Osteoblast (primary cell): Measurements from ENCODE around the gene RIN3. TPM values are rescaled to one million over a fixed set of nuclear protein-coding genes. Genes with fewer than 3 reads are reported as not detected.

Experiments used
- DNase-seq: peaks from one replicate; pipeline ENCODE4 v3.0.0; 2011; ENCODE audit warnings: low spot score, mixed read lengths; ENCODE audit not compliant: insufficient read length; ENCODE audit errors: missing footprints
- H2AFZ ChIP-seq: 2 replicates; pipeline ENCODE4 v1.6.0; 2011; ENCODE audit warnings: mild to moderate bottlenecking, low read length
- H3K27ac ChIP-seq: 2 replicates; pipeline ENCODE4 v1.5.1; 2011; ENCODE audit warnings: mild to moderate bottlenecking, low read depth, low read length, moderate library complexity
- H3K27me3 ChIP-seq: 2 replicates; pipeline ENCODE4 v1.6.0; 2012; ENCODE audit warnings: mild to moderate bottlenecking, control low read depth, inconsistent platforms, low read length, moderate library complexity; ENCODE audit not compliant: insufficient read depth
- H3K36me3 ChIP-seq: 2 replicates; pipeline ENCODE4 v1.5.1; 2011; ENCODE audit warnings: mild to moderate bottlenecking, low read length, control low read depth, moderate library complexity; ENCODE audit not compliant: insufficient read depth
- H3K4me1 ChIP-seq: 2 replicates; pipeline ENCODE4 v1.5.1; 2011; ENCODE audit warnings: mild to moderate bottlenecking, low read length, control low read depth, moderate library complexity; ENCODE audit not compliant: insufficient read depth
- H3K4me2 ChIP-seq: 2 replicates; pipeline ENCODE4 v1.6.0; 2011; ENCODE audit warnings: mild to moderate bottlenecking, low read length; ENCODE audit not compliant: insufficient read depth
- H3K4me3 ChIP-seq: fragments of 200-600 bp; sonication (generic); 3 replicates; pipeline ENCODE4 v1.5.1; 2012; ENCODE audit warnings: mild to moderate bottlenecking, low read length, inconsistent platforms; ENCODE audit not compliant: insufficient read depth
- H3K79me2 ChIP-seq: 2 replicates; pipeline ENCODE4 v1.6.0; 2012; ENCODE audit warnings: mild to moderate bottlenecking, low read length, control low read depth, inconsistent platforms; ENCODE audit not compliant: insufficient read depth
- H3K9me3 ChIP-seq: 2 replicates; pipeline ENCODE4 v1.5.1; 2011; ENCODE audit warnings: low read depth, low read length, control low read depth
- H4K20me1 ChIP-seq: 2 replicates; pipeline ENCODE4 v1.6.0; 2012; ENCODE audit warnings: mild to moderate bottlenecking, low read length, control low read depth; ENCODE audit not compliant: insufficient read depth
- total RNA-seq: library from RNA; depleted of rRNA; stranded (reverse); fragments of >200 nt; gene quantifications from 2 replicates; pipeline ENCODE4 v1.2.3, GENCODE V29; 2012
- TF ChIP-seq, protein P1 (sequence below): IDR thresholded peaks from 2 replicates; pipeline ENCODE4 v1.5.1; 2011; ENCODE audit warnings: mild to moderate bottlenecking, low read depth, low read length, moderate library complexity; ENCODE audit errors: extremely low read depth

The RIN3 gene
- total RNA-seq, 1 donor, result 7.6 TPM

- peak; percentile 75 for DNase-seq
- no peaks in the 10 kb centered on the region for H3K36me3 ChIP-seq
- H3K27me3 ChIP-seq, result no peaks in the 10 kb centered on the region
- H2AFZ ChIP-seq, result no peak overlapping the region
- TF ChIP-seq, protein P1, sequence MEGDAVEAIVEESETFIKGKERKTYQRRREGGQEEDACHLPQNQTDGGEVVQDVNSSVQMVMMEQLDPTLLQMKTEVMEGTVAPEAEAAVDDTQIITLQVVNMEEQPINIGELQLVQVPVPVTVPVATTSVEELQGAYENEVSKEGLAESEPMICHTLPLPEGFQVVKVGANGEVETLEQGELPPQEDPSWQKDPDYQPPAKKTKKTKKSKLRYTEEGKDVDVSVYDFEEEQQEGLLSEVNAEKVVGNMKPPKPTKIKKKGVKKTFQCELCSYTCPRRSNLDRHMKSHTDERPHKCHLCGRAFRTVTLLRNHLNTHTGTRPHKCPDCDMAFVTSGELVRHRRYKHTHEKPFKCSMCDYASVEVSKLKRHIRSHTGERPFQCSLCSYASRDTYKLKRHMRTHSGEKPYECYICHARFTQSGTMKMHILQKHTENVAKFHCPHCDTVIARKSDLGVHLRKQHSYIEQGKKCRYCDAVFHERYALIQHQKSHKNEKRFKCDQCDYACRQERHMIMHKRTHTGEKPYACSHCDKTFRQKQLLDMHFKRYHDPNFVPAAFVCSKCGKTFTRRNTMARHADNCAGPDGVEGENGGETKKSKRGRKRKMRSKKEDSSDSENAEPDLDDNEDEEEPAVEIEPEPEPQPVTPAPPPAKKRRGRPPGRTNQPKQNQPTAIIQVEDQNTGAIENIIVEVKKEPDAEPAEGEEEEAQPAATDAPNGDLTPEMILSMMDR, result no peak
- peaks cover 7% of the 10 kb centered on the region for H3K4me1 ChIP-seq
- H3K27ac ChIP-seq, result no peak overlapping the region
- peaks cover 88% of the 10 kb centered on the region for H3K79me2 ChIP-seq
- no peak overlapping the region for H3K4me3 ChIP-seq
- H3K9me3 ChIP-seq, result no peaks in the 10 kb centered on the region
- H4K20me1 ChIP-seq, result peaks cover 74% of the 10 kb centered on the region
- no peak overlapping the region for H3K4me2 ChIP-seq
Measured at GRCh38 chr14:92519246-92520101, 5.9 kb downstream of the RIN3 start.

DNA sequence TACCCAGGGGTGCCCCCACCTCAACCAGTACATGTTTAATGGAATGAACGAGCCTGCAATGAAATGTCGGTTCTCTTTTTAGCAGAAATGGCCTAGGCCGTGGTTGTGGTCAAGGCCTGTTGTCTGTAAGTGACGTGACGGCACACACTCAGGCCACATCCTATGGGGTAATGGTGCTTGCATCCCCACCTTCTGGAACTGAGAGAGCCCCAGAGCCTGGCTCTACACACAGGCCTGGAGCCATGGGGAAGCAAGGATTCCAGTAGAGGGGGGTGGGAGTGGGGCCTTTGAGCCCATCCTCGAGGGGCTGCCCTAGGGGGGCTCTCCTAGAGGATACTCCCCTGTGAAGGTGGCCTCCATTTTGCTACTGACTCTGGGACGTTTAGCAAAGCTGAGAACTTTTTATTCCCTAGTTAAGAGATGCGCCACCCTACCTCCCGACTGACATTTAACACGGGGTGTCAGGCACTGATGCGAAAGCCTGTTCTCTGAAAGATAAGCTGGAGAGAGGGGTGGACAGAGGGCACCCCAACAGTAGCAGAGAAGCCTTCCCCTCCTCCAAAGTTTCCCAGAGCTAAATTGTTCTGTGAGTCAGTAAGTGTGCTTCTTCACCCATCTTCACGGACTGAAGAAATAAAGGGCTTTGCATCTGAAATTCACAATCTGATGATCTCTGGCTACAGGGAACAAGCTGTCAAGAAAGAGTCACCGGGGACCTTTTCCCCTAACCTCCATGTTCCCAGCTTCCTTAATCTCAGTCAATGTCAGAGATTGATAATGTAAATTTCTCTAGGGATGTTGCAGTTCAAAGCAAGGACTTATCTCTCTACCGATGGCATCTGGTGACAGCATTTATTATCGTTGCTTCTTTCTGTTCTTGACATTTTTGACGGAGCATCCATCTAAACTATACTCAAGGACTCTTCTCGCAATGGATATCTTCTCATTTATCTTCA lies 6.8 kb downstream of the RIN3 start:
- no peaks in the 10 kb centered on the region for H3K9me3 ChIP-seq
- H3K79me2 ChIP-seq, result peaks cover 88% of the 10 kb centered on the region
- H3K27ac ChIP-seq, result no peak overlapping the region
- TF ChIP-seq, protein P1, result no peak
- peaks cover 77% of the 10 kb centered on the region for H4K20me1 ChIP-seq
- no peaks in the 10 kb centered on the region for H3K4me1 ChIP-seq
- no peaks in the 10 kb centered on the region for H3K36me3 ChIP-seq
- no peak overlapping the region for H3K4me2 ChIP-seq
- no peak overlapping the region for H3K4me3 ChIP-seq
- no peaks in the 10 kb centered on the region for H3K27me3 ChIP-seq
- DNase-seq, result peak; percentile 61
- no peak overlapping the region for H2AFZ ChIP-seq

GRCh38 chr14:92521058-92521415 lies 7.5 kb downstream of the RIN3 start:
- TF ChIP-seq, protein P1, result no peak
- H3K79me2 ChIP-seq, result peaks cover 88% of the 10 kb centered on the region
- no peaks in the 10 kb centered on the region for H3K36me3 ChIP-seq
- H3K4me1 ChIP-seq, result no peaks in the 10 kb centered on the region
- H3K27me3 ChIP-seq, result no peaks in the 10 kb centered on the region
- DNase-seq, result no peak
- no peak overlapping the region for H3K4me3 ChIP-seq
- no peak overlapping the region for H3K4me2 ChIP-seq
- H2AFZ ChIP-seq, result no peak overlapping the region
- H4K20me1 ChIP-seq, result peaks cover 73% of the 10 kb centered on the region
- H3K27ac ChIP-seq, result no peak overlapping the region
- H3K9me3 ChIP-seq, result no peaks in the 10 kb centered on the region

GRCh38 chr14:92523752-92524151 lies 10.2 kb downstream of the RIN3 start:
- peaks cover 67% of the 10 kb centered on the region for H4K20me1 ChIP-seq
- no peak for DNase-seq
- H3K36me3 ChIP-seq, result no peaks in the 10 kb centered on the region
- TF ChIP-seq, protein P1, result no peak
- no peaks in the 10 kb centered on the region for H3K27me3 ChIP-seq
- H3K4me3 ChIP-seq, result no peak overlapping the region
- no peaks in the 10 kb centered on the region for H3K4me1 ChIP-seq
- no peak overlapping the region for H3K27ac ChIP-seq
- H2AFZ ChIP-seq, result no peak overlapping the region
- no peaks in the 10 kb centered on the region for H3K9me3 ChIP-seq
- H3K79me2 ChIP-seq, result peaks cover 79% of the 10 kb centered on the region
- H3K4me2 ChIP-seq, result no peak overlapping the region
